ENCODE results near the gene CHPF2. TPM values are rescaled to one million over a fixed set of nuclear protein-coding genes. Genes with fewer than 3 reads are reported as not detected.

CHPF2 gene
- polyA plus RNA-seq, 3 donors, result 34.4 to 38.0 (median 36.0) TPM

DNA sequence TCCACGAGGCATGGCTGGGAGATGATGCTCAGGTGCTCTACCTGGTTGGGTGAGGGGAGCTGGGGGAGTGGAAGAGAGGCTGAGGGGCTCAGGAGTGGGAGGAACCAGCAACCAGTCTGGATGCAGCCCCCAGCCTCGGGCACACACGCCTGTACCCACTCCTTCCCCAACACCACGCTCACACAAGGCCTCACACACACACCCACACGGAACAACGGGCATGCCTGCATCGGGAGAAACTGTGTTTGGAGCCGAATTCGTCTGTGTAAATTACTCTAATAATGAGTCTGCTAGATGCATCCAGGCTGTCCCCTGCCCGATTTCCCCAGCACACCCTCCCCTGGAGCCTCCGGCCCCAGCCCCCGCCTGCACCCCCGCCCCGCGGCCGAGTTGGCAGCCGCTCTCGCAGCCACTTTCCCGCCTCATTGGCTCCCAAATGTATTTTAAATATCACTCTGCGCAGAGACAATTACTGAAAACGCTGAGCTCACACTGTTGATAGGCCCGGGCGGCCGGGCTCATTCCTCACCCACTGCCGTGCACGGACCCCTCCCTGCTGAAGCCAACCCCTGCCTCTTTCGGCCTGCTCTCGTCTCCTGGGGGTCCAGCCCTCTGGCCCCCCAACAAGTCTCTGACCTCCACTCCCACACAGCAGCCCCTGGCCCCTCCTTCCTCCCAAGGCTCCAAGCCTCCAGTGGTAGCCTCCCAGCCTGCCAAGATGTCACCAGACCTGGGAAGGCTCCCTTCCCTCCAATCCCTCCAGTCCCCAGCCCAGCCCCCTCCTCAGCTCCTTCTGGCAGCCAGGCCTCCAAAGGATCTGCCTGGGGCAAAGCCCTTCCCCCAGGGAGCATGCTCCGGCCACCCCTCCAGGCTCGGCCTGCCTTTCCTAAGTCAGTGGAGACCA lies 33.1 kb upstream of the CHPF2 start:
- Histone ChIP-seq H3K4me2 (replicated peaks; ENCODE audit: extremely low read depth, low read length, poor library complexity, severe bottlenecking) (no peak overlapping the region), H3K9me3 (replicated peaks in 1 of 2; ENCODE audit: control insufficient read depth in 1 of 2, insufficient read depth in 1 of 2, low read length in 2 of 2) (no peaks in the 10 kb centered on the region), H3K27me3 (ENCODE audit: control insufficient read depth in 2 of 2, insufficient read depth in 2 of 2, low read length in 2 of 2) (peaks cover 0 to 5% of the 10 kb centered on the region in 2 donors), H3K9ac (ENCODE audit: insufficient read depth, low read length, poor library complexity, severe bottlenecking) (no peak overlapping the region), H3K4me1 (ENCODE audit: control insufficient read depth in 1 of 2, insufficient read depth in 2 of 2, low read length in 2 of 2) (no peaks in the 10 kb centered on the region), H3K4me3 (replicated peaks in 1 of 3; ENCODE audit: low read depth in 2 of 3, low read length in 3 of 3) (no peak overlapping the region), H3K36me3 (replicated peaks in 1 of 2; ENCODE audit: control insufficient read depth in 1 of 2, insufficient read depth in 2 of 2, low read length in 2 of 2) (no peaks in the 10 kb centered on the region), H2AFZ (ENCODE audit: insufficient read depth, low read depth, low read length, poor library complexity, severe bottlenecking) (no peak overlapping the region), H3K79me2 (ENCODE audit: insufficient read depth, low read length) (no peaks in the 10 kb centered on the region), H4K20me1 (ENCODE audit: insufficient read depth, low read length) (no peaks in the 10 kb centered on the region), H3K27ac (ENCODE audit: low read depth in 1 of 2, low read length in 2 of 2) (no peak overlapping the region)
- no peaks in the 10 kb centered on the region for H3K9me3 Mint-ChIP-seq
- H3K36me3 Mint-ChIP-seq, result no peaks in the 10 kb centered on the region
- no peak overlapping the region for H3K4me3 Mint-ChIP-seq
- TF ChIP-seq, protein P1, sequence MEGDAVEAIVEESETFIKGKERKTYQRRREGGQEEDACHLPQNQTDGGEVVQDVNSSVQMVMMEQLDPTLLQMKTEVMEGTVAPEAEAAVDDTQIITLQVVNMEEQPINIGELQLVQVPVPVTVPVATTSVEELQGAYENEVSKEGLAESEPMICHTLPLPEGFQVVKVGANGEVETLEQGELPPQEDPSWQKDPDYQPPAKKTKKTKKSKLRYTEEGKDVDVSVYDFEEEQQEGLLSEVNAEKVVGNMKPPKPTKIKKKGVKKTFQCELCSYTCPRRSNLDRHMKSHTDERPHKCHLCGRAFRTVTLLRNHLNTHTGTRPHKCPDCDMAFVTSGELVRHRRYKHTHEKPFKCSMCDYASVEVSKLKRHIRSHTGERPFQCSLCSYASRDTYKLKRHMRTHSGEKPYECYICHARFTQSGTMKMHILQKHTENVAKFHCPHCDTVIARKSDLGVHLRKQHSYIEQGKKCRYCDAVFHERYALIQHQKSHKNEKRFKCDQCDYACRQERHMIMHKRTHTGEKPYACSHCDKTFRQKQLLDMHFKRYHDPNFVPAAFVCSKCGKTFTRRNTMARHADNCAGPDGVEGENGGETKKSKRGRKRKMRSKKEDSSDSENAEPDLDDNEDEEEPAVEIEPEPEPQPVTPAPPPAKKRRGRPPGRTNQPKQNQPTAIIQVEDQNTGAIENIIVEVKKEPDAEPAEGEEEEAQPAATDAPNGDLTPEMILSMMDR (IDR thresholded peaks at IDR 0.05), result no peak
- peaks cover 6 to 29% (median 12%) of the 10 kb centered on the region in 3 donors for H3K27me3 Mint-ChIP-seq (ENCODE audit: low read depth in 3 of 3)
- no peak for DNase-seq
- intact Hi-C loops (cut with micrococcal nuclease), result no loop called here
- no peaks in the 10 kb centered on the region for H3K4me1 Mint-ChIP-seq
- H3K27ac Mint-ChIP-seq, result peak overlapping the region in 1 of 7 donors; percentile 62
- WGBS (ENCODE audit: insufficient coverage), result 93% methylated on average over 21 of the region's 30 CpGs

DNA sequence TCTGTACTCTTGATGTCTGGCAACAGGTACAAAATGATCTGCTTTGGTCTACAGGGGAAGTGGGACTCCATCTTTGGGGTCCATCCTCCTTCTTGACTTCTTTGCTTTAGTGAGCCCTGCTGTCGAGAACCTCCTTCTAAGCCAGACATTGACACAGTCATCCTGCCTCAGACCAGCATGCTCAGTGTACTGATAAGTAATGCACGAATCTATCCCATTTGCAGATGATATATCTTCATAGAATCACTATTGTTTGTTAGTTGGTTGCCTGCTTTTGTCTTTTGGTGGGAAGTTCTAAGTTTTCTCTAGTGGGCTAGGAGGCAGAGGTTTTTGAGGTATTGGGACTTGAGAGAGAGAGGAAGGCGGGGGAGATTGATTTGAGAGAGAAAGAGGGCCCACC lies 30.9 kb upstream of the CHPF2 start:
- Mint-ChIP-seq H3K36me3 (no peaks in the 10 kb centered on the region), H3K4me3 (no peak overlapping the region)
- intact Hi-C loops (cut with micrococcal nuclease), result no loop called here

More for the DNA sequence above, 30.9 kb upstream of the CHPF2 start:
- no peaks in the 10 kb centered on the region for H3K4me1 Mint-ChIP-seq
- H3K27ac ChIP-seq (ENCODE audit: low read depth in 1 of 2, low read length in 2 of 2), result no peak overlapping the region
- no peak overlapping the region for H3K4me2 ChIP-seq (replicated peaks; ENCODE audit: extremely low read depth, low read length, poor library complexity, severe bottlenecking)
- no peak overlapping the region for H2AFZ ChIP-seq (ENCODE audit: insufficient read depth, low read depth, low read length, poor library complexity, severe bottlenecking)
- 100% methylated on average over 3 of the region's 3 CpGs for WGBS (ENCODE audit: insufficient coverage)
- peaks cover 19 to 37% (median 20%) of the 10 kb centered on the region in 3 donors for H3K27me3 Mint-ChIP-seq (ENCODE audit: low read depth in 3 of 3)
- peak overlapping the region in 1 of 7 donors; percentile 31 for H3K27ac Mint-ChIP-seq
- H3K9me3 ChIP-seq (replicated peaks in 1 of 2; ENCODE audit: control insufficient read depth in 1 of 2, insufficient read depth in 1 of 2, low read length in 2 of 2), result no peaks in the 10 kb centered on the region
- no peaks in the 10 kb centered on the region for H3K4me1 ChIP-seq (ENCODE audit: control insufficient read depth in 1 of 2, insufficient read depth in 2 of 2, low read length in 2 of 2)
- no peaks in the 10 kb centered on the region for H4K20me1 ChIP-seq (ENCODE audit: insufficient read depth, low read length)
- H3K79me2 ChIP-seq (ENCODE audit: insufficient read depth, low read length), result no peaks in the 10 kb centered on the region
- H3K27me3 ChIP-seq (ENCODE audit: control insufficient read depth in 2 of 2, insufficient read depth in 2 of 2, low read length in 2 of 2), result peaks cover 0 to 5% of the 10 kb centered on the region in 2 donors
- no peak for DNase-seq
- H3K9me3 Mint-ChIP-seq, result peaks cover 0 to 4% (median 0%) of the 10 kb centered on the region in 7 donors
- TF ChIP-seq, protein P1 (IDR thresholded peaks at IDR 0.05), result no peak
- no peak overlapping the region for H3K4me3 ChIP-seq (replicated peaks in 1 of 3; ENCODE audit: low read depth in 2 of 3, low read length in 3 of 3)
- no peaks in the 10 kb centered on the region for H3K36me3 ChIP-seq (replicated peaks in 1 of 2; ENCODE audit: control insufficient read depth in 1 of 2, insufficient read depth in 2 of 2, low read length in 2 of 2)
- H3K9ac ChIP-seq (ENCODE audit: insufficient read depth, low read length, poor library complexity, severe bottlenecking), result no peak overlapping the region

Measured in CD14-positive monocyte (primary cell).